ENCODE results near the gene IAH1.

IAH1 gene

GRCh38 chr2:9474361-9475057, at the start of gene IAH1:
Gene IAH1 (plus strand): TSS chr2:9474551. CDS start chr2:9474567, 16 bp downstream.
- DNase-seq (ENCODE audit: low read depth in 2 of 2) = no peak

DNA sequence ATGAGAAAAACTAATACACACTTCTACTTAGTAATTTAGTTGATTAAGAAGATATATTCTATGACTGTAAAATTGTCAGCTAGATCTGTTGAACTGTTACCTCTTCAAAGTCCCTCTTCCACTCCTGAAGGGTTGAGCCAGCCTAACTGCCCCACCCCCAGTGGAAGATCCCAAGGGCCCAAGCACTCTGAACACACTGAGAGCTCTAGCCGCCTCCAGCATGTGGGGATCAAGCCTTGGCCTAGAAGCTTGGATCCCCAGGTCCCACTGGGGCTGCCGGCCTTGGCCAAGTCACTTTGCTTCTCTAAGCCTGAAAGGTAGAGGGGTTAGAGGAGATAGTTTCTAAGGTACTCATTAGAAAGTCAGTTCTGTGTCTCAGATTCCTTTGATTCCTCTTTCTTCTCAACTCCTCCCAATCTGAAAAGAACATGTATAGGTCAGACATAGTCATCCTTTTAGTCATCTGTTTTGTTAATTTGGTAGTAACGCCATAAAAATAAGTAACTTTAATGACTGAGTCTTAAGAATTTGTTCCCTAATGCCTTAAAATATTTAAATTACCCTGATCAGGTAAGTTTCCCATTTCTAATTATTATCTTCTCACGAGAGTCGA, 45.3 kb upstream of the IAH1 start:
- no peak for DNase-seq (ENCODE audit: low read depth in 2 of 2)

GRCh38 chr2:9430316-9431293, 43.7 kb upstream of the IAH1 start:
- DNase-seq (ENCODE audit: low read depth in 2 of 2) = no peak

DNA sequence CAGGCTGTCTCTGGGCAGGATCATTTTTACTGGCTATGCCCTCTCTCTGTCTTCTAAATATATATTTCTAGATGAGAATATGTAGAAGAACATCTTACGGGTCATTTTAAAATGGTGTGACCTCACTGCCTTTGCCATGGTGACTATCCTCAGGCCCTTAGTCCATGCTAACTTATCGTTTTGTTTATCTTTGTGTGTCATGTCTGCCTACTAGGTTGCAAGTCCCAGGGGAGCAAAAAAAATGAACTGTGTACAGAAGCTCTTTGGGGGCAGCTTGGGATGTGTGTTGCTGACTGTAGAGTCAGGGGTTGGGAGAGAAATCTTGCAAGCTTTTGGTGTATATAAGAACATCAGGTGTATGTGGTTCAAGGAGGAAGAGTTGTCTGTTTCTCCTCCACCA, 39.9 kb upstream of the IAH1 start:
- DNase-seq (ENCODE audit: low read depth in 2 of 2) = no peak

DNA sequence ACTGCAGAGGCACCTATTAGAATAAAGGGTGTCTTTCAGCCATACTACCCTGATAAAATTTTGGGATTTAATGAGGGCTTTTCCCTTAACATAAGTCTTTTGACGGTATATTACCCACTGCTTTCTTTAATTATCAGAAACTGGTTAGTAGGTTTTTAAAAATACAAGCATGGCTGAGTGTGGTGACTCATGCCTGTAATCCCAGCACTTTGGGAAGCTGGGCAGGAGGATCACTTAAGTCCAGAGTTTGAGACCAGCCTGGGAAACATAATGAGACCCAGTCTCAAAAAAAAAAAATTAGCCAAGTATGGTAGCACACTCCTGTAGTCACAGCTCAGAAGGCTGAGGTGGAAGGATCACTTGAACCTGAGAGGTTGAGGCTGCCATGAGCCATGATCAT, 34.8 kb upstream of the IAH1 start:
- no peak for DNase-seq (ENCODE audit: low read depth in 2 of 2)

DNA sequence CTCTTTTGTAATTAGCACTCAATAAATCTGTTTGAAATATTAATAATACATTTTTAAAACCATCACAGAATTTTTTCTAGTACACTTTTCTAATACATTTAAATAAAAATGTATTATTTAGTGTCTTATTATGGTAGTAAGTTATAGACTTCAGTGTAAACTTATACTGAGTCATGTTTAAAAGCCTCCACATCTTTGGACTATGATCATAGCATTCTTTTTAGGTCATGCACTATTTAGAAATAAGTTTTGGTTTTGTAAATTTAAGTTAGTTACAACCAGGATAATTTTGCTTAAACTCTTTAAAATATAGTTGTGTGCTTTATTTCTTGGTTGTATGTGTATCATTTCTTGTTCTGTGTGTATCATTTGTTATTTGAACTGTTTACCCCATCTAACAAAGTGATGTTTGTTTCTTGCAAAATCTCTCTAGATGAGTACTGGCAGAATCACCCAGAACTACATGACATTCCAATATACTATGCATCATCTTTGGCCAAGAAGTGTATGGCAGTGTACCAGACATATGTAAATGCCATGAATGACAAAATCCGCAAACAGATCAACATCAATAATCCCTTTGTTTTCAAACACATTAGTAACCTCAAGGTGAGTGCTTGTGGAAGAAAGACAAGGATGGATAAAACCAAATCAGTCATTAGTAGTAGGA, 34.2 kb upstream of the IAH1 start:
- no peak for DNase-seq (ENCODE audit: low read depth in 2 of 2)

GRCh38 chr2:9441556-9441955, 32.8 kb upstream of the IAH1 start:
- no peak for DNase-seq (ENCODE audit: low read depth in 2 of 2)

DNA sequence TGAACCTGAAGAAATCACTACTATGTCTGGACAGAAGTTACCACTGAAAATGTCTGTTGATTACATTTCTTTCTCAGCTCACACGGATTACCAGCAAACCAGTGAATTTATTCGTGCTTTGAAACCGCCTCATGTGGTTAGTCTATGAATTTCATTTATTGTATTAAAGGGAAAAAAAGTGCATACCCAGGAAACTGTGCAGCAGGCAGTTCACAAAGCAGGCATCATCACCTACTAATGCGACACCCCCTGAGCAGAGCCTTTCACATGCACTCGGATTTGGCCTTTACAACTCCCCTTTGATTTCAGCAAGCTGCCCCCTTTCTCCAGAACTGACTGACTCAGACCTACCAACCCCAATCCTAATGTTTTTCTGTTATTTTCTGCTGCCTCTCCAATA, 30.8 kb upstream of the IAH1 start:
- no peak for DNase-seq (ENCODE audit: low read depth in 2 of 2)

- no peak for DNase-seq (ENCODE audit: low read depth in 2 of 2)
Observed at GRCh38 chr2:9445089-9445488, 29.3 kb upstream of the IAH1 start.

- no peak for DNase-seq (ENCODE audit: low read depth in 2 of 2)
Observed at GRCh38 chr2:9451231-9451630, 23.1 kb upstream of the IAH1 start.

DNA sequence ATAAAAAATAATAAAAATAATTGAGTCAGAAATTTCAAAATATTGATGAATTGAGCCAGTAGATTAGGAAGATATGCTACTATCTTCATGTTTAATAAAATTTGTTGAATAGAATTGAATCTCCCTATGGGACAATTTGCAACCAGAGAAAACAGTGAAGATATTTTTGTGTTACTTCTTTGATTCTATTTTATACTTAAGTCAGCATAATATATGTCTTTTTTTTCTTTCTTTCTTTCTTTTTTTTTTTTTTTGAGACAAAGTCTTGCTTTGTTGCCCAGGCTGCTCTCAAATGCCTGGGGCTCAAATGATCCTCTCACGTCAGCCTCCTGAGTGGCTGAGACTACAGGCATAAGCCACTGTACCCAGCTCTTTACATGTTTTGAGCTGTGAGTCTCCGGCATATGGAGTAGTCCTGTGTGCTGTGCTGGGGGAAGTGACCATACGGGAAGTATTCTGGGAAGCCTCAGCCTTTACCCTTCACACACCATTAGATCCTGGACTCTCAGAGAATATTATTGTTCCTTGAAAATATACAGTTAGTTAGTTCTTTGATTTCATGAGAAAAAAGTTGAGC, 13.8 kb upstream of the IAH1 start:
- DNase-seq (ENCODE audit: low read depth in 2 of 2) = no peak

GRCh38 chr2:9461079-9461478, 13.3 kb upstream of the IAH1 start:
- no peak for DNase-seq (ENCODE audit: low read depth in 2 of 2)

- DNase-seq (ENCODE audit: low read depth in 2 of 2) = no peak
Observed at GRCh38 chr2:9462313-9462712, 12.0 kb upstream of the IAH1 start.

GRCh38 chr2:9462886-9463697, 11.3 kb upstream of the IAH1 start:
- DNase-seq (ENCODE audit: low read depth in 2 of 2) = no peak

GRCh38 chr2:9463698-9464034, 10.7 kb upstream of the IAH1 start:
- DNase-seq (ENCODE audit: low read depth in 2 of 2) = no peak

DNA sequence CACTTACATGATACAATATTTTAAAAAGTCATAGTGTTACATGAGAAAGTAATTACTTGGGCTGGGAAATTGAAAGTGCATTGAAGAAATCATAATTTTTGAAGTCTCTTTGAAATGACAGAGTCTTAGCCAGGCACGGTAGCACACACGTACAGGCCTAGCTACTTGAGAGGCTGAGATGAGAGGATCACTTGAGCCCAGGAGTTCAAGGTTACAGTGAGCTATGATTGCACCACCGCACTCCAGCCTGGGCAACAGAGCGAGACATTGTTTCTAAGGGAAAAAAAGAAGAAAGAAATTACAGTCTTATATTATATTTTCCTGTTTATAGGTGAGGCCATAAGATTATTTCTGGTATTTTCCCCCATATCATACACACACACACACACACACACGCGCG, 9.2 kb upstream of the IAH1 start:
- no peak for DNase-seq (ENCODE audit: low read depth in 2 of 2)

- no peak for DNase-seq (ENCODE audit: low read depth in 2 of 2)
Observed at GRCh38 chr2:9466147-9466683, 8.1 kb upstream of the IAH1 start.

- DNase-seq (ENCODE audit: low read depth in 2 of 2) = no peak
Observed at GRCh38 chr2:9467687-9468086, 6.7 kb upstream of the IAH1 start.

DNA sequence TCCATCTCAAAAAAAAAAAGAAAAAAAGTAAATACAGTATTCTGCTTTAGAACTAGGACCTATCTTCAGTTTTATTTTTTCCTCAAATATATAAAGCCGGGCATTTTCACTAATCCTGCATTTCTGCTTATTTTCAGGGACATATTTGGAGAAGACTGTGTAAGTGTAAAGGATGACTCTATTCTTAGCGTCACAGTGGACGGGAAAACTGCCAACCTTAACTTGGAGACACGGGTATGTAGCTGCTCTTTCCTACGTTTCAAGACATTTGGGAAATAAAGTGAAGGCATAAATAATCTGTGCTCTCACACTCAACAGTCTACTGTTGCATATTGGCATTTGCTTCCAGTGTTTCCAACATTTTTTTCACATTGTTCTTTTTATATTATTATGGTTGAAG, 3.1 kb upstream of the IAH1 start:
- DNase-seq (ENCODE audit: low read depth in 2 of 2) = no peak

DNA sequence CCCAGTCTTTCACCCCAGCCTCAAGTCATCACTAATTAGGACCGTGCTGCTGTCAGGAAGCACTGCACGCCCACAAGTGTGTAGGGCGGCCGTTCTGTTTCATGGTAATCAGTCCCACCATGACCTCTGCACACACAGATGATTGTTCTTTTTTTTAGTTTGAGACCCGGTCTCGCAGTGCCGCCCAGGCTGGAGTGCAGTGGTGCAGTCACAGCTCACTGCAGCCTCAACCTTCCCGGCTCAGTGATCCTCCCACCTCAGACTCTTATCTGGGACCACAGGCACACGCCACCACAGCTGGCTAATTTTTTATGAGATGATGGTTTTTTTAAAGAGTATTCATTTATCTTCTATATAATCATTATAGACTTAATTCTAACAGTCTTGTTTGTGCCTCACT, 1.8 kb upstream of the IAH1 start:
- no peak for DNase-seq (ENCODE audit: low read depth in 2 of 2)

All from fibroblast of skin of left quadriceps (primary cell).